Inflammatory macrophage (primary cell): ENCODE results near the gene MAP3K13.

Experiments
- DNase-seq, 2 donors: peaks; one replicate each; pipeline ENCODE4 v3.0.0-alpha.2; 2020 to 2022
- total RNA-seq, 18 experiments: gene quantifications; one replicate each; lab custom pipeline; 2026; ENCODE audit warnings: mixed read lengths in 6 of 18, inconsistent platforms in 2 of 18; lab: John Stamatoyannopoulos, UW

MAP3K13 gene
- 9.3 to 30.6 (median 18.6) reads per million in 18 experiments for total RNA-seq

GRCh38 chr3:185362850-185363661, at the start of gene MAP3K13:
Gene MAP3K13, plus strand, starts transcription at chr3:185363136. Its CDS starts 65,446 bp downstream, at chr3:185428582.
- DNase-seq = peak; percentile 83 to 86

- DNase-seq = no peak
These were observed 49.2 kb upstream of the MAP3K13 start for GRCh38 chr3:185313693-185314246.

GRCh38 chr3:185316740-185317412, 46.1 kb upstream of the MAP3K13 start:
- DNase-seq = peak; percentile 75 to 94

GRCh38 chr3:185317674-185318073, 45.3 kb upstream of the MAP3K13 start:
- DNase-seq = no peak

GRCh38 chr3:185318141-185318540, 44.8 kb upstream of the MAP3K13 start:
- no peak for DNase-seq

GRCh38 chr3:185319801-185320200, 43.1 kb upstream of the MAP3K13 start:
- no peak for DNase-seq

- DNase-seq = no peak
These were observed 42.0 kb upstream of the MAP3K13 start for GRCh38 chr3:185320949-185321348.

GRCh38 chr3:185322101-185322719, 40.7 kb upstream of the MAP3K13 start:
- peak in 1 of 2 donors; percentile 19 for DNase-seq

GRCh38 chr3:185325946-185326791, 36.8 kb upstream of the MAP3K13 start:
- no peak for DNase-seq

GRCh38 chr3:185327062-185327461, 35.9 kb upstream of the MAP3K13 start:
- no peak for DNase-seq

- no peak for DNase-seq
These were observed 34.5 kb upstream of the MAP3K13 start for GRCh38 chr3:185328324-185329004.

GRCh38 chr3:185330238-185330637, 32.7 kb upstream of the MAP3K13 start:
- DNase-seq = peak; percentile 73 to 77

- no peak for DNase-seq
These were observed 32.3 kb upstream of the MAP3K13 start for GRCh38 chr3:185330644-185331043.

- peak; percentile 68 to 91 for DNase-seq
These were observed 30.8 kb upstream of the MAP3K13 start for GRCh38 chr3:185332026-185332735.

GRCh38 chr3:185335799-185336198, 27.1 kb upstream of the MAP3K13 start:
- DNase-seq = no peak

GRCh38 chr3:185337231-185337816, 25.6 kb upstream of the MAP3K13 start:
- DNase-seq = no peak

- no peak for DNase-seq
These were observed 23.0 kb upstream of the MAP3K13 start for GRCh38 chr3:185339945-185340344.

- DNase-seq = peak in 1 of 2 donors; percentile 61
These were observed 22.2 kb upstream of the MAP3K13 start for GRCh38 chr3:185340751-185341150.

GRCh38 chr3:185341616-185342458, 21.1 kb upstream of the MAP3K13 start:
- peak; percentile 31 to 46 for DNase-seq
